K562 (cell line): Measurements from ENCODE around the gene LYRM1. TPM values are rescaled to one million over a fixed set of nuclear protein-coding genes. Genes with fewer than 3 reads are reported as not detected.
A peak's percentile ranks its signal among the peaks of the same experiment; 100 is the strongest.

Experiments
- BHLHE40 ChIP-seq: IDR thresholded peaks from 2 replicates; pipeline ENCODE4 v1.6.1; 2011; ENCODE audit warnings: low read length, improper control_type of control experiment
- ELF2 ChIP-seq: fragments of 250-450 bp; sonication (Bioruptor Pico); IDR thresholded peaks from 2 replicates; pipeline ENCODE4 v1.5.0; 2021; ENCODE audit warnings: mild to moderate bottlenecking
- ESRRA ChIP-seq: fragments of 450-650 bp; IDR thresholded peaks from 2 replicates; pipeline ENCODE4 v1.6.1; 2014; ENCODE audit warnings: low read depth, mild to moderate bottlenecking, moderate library complexity, borderline replicate concordance
- FOSL1 ChIP-seq: fragments of 200-800 bp; sonication (Bioruptor generic); conservative IDR thresholded peaks from 2 replicates; pipeline ENCODE4 v1.6.1; 2016; ENCODE audit warnings: missing genetic modification characterization, missing compliant biosample characterization
- HNRNPLL ChIP-seq: fragments of 200-400 bp; formaldehyde crosslinking; IDR thresholded peaks from 2 replicates; pipeline ENCODE4 v1.6.1; 2017; ENCODE audit warnings: low read length, low read depth, mild to moderate bottlenecking; ENCODE audit not compliant: poor library complexity, severe bottlenecking
- MYC ChIP-seq, 2 experiments: fragments of 250-450 bp in 1 of 2; sonication (Bioruptor Pico) in 1 of 2; IDR thresholded peaks; 2 replicates each; pipeline versions ENCODE4 v1.5.1 to v1.6.1; 2012 to 2021; ENCODE audit warnings: low read depth in 2 of 2, borderline replicate concordance in 1 of 2, improper control_type of control experiment in 1 of 2, low read length in 1 of 2, mild to moderate bottlenecking in 1 of 2, moderate library complexity in 1 of 2
- OTX1 ChIP-seq: fragments of 450-650 bp; formaldehyde crosslinking; IDR thresholded peaks from 2 replicates; pipeline ENCODE4 v1.4.0; 2022; ENCODE audit warnings: mild to moderate bottlenecking
- polyA plus RNA-seq, 8 experiments: library from polyadenylated mRNA; depleted of rRNA in 4 of 8; stranded (reverse) in 5 of 8; unstranded in 3 of 8; fragments of >200 nt; fragmentation: Nextera tagmentation in 2 of 8; fragmentation: Illumina TruSeq in 1 of 8; extraction: Ambion mirVana in 2 of 8; extraction: Trizol in 1 of 8; gene quantifications; 2 replicates each; pipeline versions ENCODE4 v1.2.1 to v1.2.3, GENCODE V29; 2011 to 2014; ENCODE audit warnings: inconsistent platforms in 1 of 8, missing spikeins in 1 of 8
- total RNA-seq, 7 experiments: library from RNA; depleted of rRNA in 6 of 7; stranded (reverse); fragments of >200 nt in 6 of 7; fragmentation: Illumina TruSeq in 2 of 7; extraction: Trizol in 2 of 7; gene quantifications; 2 replicates each; pipeline versions ENCODE4 v1.2.1 to v1.2.3, GENCODE V29; 2011 to 2021; ENCODE audit warnings: low replicate concordance in 1 of 7
- TF ChIP-seq, protein P1 (sequence below): fragments of 450-650 bp; IDR thresholded peaks from 2 replicates; pipeline ENCODE4 v1.6.1; 2018; ENCODE audit not compliant: partially characterized antibody
- TF ChIP-seq, protein P2 (sequence below): IDR thresholded peaks from 2 replicates; pipeline ENCODE4 v1.6.1; 2012; ENCODE audit warnings: low read depth, low read length, improper control_type of control experiment, borderline replicate concordance
- TF ChIP-seq, protein P3 (sequence below): fragments of 200-800 bp; sonication (Bioruptor generic); IDR thresholded peaks from 2 replicates; pipeline ENCODE4 v1.6.1; 2017; ENCODE audit warnings: missing genetic modification characterization, missing compliant biosample characterization
- TF ChIP-seq, protein P4 (sequence below): fragments of 450-650 bp; IDR thresholded peaks from 2 replicates; pipeline ENCODE4 v1.6.1; 2016; ENCODE audit warnings: low read depth, mild to moderate bottlenecking, moderate library complexity
- TF ChIP-seq, protein P5 (sequence below): fragments of 200-800 bp; sonication (Bioruptor generic); IDR thresholded peaks from 2 replicates; pipeline ENCODE4 v1.6.1; 2017; ENCODE audit warnings: missing genetic modification characterization, missing compliant biosample characterization

The LYRM1 gene
- total and polyA plus RNA-seq, 9 of the 15 experiments (the other 6 are each of a cell fraction or from before 2014, with no cell fraction given): 17.5 to 44.1 (median 32.7) TPM

DNA sequence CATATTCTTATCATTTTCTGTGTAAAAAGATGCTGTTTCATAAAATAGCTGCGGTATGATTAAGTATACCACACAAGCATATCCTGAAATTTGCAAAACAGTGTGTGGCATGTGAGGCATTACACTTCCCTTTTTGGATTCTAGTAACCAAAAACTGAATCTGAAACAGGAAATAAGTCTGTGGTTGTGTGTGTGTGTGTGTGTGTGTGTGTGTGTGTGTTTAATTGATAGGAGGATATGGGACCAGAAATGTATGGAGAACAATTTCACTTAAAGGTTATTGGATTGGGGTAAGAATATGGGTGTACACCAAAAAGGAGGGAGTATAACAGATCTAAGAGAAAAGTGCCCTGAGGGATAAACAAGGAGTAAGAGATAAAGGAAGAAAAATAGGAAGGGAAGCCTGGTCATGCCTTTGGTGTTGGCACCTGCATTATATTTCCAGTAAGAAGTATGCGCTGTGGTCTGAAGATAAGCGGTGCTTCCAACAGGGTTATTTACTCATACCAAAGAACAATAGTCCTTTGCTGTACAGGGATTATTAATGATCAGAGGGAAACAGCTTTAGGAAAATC is 4.0 kb downstream of the LYRM1 start (continued):
- TF ChIP-seq, protein P1, sequence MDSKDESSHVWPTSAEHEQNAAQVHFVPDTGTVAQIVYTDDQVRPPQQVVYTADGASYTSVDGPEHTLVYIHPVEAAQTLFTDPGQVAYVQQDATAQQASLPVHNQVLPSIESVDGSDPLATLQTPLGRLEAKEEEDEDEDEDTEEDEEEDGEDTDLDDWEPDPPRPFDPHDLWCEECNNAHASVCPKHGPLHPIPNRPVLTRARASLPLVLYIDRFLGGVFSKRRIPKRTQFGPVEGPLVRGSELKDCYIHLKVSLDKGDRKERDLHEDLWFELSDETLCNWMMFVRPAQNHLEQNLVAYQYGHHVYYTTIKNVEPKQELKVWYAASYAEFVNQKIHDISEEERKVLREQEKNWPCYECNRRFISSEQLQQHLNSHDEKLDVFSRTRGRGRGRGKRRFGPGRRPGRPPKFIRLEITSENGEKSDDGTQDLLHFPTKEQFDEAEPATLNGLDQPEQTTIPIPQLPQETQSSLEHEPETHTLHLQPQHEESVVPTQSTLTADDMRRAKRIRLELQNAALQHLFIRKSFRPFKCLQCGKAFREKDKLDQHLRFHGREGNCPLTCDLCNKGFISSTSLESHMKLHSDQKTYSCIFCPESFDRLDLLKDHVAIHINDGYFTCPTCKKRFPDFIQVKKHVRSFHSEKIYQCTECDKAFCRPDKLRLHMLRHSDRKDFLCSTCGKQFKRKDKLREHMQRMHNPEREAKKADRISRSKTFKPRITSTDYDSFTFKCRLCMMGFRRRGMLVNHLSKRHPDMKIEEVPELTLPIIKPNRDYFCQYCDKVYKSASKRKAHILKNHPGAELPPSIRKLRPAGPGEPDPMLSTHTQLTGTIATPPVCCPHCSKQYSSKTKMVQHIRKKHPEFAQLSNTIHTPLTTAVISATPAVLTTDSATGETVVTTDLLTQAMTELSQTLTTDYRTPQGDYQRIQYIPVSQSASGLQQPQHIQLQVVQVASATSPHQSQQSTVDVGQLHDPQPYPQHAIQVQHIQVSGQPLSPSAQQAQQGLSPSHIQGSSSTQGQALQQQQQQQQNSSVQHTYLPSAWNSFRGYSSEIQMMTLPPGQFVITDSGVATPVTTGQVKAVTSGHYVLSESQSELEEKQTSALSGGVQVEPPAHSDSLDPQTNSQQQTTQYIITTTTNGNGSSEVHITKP: peak; percentile 13
- 0 out of 2 replicates have a peak, but pooled peaks have one; percentile 65 for TF ChIP-seq ELF2
- TF ChIP-seq BHLHE40: peak; percentile 50
- TF ChIP-seq, protein P2, sequence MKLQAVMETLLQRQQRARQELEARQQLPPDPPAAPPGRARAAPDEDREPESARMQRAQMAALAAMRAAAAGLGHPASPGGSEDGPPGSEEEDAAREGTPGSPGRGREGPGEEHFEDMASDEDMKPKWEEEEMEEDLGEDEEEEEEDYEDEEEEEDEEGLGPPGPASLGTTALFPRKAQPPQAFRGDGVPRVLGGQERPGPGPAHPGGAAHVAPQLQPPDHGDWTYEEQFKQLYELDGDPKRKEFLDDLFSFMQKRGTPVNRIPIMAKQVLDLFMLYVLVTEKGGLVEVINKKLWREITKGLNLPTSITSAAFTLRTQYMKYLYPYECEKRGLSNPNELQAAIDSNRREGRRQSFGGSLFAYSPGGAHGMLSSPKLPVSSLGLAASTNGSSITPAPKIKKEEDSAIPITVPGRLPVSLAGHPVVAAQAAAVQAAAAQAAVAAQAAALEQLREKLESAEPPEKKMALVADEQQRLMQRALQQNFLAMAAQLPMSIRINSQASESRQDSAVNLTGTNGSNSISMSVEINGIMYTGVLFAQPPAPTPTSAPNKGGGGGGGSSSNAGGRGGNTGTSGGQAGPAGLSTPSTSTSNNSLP: 0 out of 2 replicates have a peak, but pooled peaks have one; percentile 48
- TF ChIP-seq, protein P3, sequence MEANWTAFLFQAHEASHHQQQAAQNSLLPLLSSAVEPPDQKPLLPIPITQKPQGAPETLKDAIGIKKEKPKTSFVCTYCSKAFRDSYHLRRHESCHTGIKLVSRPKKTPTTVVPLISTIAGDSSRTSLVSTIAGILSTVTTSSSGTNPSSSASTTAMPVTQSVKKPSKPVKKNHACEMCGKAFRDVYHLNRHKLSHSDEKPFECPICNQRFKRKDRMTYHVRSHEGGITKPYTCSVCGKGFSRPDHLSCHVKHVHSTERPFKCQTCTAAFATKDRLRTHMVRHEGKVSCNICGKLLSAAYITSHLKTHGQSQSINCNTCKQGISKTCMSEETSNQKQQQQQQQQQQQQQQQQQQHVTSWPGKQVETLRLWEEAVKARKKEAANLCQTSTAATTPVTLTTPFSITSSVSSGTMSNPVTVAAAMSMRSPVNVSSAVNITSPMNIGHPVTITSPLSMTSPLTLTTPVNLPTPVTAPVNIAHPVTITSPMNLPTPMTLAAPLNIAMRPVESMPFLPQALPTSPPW (CRISPR knock-in tag): peak; percentile 41; the same call in 1 of the 2 replicates
- TF ChIP-seq MYC (IDR thresholded peaks at IDR 0.05; ENCODE audit: low read depth, low read length): peak; percentile 43; the same call in 1 of the 2 replicates
- TF ChIP-seq MYC (CRISPR knock-in tag; IDR thresholded peaks at IDR 0.05; ENCODE audit: borderline replicate concordance, low read depth): no peak
- TF ChIP-seq, protein P4, sequence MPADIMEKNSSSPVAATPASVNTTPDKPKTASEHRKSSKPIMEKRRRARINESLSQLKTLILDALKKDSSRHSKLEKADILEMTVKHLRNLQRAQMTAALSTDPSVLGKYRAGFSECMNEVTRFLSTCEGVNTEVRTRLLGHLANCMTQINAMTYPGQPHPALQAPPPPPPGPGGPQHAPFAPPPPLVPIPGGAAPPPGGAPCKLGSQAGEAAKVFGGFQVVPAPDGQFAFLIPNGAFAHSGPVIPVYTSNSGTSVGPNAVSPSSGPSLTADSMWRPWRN: 0 out of 2 replicates have a peak, but pooled peaks have one; percentile 11
- TF ChIP-seq HNRNPLL: no peak
- TF ChIP-seq FOSL1 (tag): no peak
- TF ChIP-seq, protein P5, sequence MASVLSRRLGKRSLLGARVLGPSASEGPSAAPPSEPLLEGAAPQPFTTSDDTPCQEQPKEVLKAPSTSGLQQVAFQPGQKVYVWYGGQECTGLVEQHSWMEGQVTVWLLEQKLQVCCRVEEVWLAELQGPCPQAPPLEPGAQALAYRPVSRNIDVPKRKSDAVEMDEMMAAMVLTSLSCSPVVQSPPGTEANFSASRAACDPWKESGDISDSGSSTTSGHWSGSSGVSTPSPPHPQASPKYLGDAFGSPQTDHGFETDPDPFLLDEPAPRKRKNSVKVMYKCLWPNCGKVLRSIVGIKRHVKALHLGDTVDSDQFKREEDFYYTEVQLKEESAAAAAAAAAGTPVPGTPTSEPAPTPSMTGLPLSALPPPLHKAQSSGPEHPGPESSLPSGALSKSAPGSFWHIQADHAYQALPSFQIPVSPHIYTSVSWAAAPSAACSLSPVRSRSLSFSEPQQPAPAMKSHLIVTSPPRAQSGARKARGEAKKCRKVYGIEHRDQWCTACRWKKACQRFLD (CRISPR knock-in tag): no peak
- TF ChIP-seq OTX1: peak; percentile 88; the same call in 1 of the 2 replicates
- peak; percentile 29; the same call in 1 of the 2 replicates for TF ChIP-seq ESRRA
